GM12872 (cell line): ENCODE results near the gene MIEF2.

Source experiments
- TF ChIP-seq, protein P1 (sequence below): IDR thresholded peaks from 3 replicates; pipeline ENCODE4 v1.5.1; 2011; ENCODE audit warnings: low read depth, mild to moderate bottlenecking, low read length, moderate library complexity; ENCODE audit not compliant: insufficient read depth

The MIEF2 gene

DNA sequence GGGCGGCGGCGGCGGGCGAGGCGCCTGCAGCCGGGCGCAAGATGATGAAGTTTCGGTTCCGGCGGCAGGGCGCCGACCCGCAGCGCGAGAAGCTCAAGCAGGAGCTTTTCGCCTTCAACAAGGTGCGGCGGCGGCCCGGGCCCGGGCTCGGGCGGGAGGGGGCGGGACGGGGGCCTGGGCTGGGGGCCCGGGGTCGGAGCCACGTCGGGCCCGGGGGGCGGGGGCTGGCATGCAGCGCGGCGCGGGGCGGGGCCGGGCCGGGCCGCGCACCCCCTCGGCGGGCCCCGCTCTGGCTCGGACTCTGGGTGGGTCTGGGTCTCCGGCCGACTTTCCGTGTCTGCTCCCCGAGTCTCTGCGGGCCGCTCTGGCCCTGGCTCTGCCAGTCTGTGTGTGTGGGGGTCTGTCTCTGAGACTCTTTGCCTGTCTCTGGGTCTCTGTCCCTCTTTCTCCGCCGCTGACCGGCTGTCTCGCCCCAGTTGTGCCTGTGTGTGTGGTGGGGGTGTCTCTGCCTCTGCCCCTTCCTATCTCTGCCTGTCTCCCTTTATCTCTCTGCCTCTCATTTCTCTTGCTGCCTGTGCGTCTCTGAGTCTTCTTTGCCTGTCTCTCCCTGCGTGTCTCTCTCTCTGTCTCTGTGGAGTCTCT, 34.7 kb upstream of the MIEF2 start:
- TF ChIP-seq, protein P1, sequence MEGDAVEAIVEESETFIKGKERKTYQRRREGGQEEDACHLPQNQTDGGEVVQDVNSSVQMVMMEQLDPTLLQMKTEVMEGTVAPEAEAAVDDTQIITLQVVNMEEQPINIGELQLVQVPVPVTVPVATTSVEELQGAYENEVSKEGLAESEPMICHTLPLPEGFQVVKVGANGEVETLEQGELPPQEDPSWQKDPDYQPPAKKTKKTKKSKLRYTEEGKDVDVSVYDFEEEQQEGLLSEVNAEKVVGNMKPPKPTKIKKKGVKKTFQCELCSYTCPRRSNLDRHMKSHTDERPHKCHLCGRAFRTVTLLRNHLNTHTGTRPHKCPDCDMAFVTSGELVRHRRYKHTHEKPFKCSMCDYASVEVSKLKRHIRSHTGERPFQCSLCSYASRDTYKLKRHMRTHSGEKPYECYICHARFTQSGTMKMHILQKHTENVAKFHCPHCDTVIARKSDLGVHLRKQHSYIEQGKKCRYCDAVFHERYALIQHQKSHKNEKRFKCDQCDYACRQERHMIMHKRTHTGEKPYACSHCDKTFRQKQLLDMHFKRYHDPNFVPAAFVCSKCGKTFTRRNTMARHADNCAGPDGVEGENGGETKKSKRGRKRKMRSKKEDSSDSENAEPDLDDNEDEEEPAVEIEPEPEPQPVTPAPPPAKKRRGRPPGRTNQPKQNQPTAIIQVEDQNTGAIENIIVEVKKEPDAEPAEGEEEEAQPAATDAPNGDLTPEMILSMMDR: no peak

GRCh38 chr17:18226284-18226945, 34.0 kb upstream of the MIEF2 start:
- TF ChIP-seq, protein P1: no peak

- TF ChIP-seq, protein P1: no peak
Measured at GRCh38 chr17:18227635-18228034, 32.8 kb upstream of the MIEF2 start.

DNA sequence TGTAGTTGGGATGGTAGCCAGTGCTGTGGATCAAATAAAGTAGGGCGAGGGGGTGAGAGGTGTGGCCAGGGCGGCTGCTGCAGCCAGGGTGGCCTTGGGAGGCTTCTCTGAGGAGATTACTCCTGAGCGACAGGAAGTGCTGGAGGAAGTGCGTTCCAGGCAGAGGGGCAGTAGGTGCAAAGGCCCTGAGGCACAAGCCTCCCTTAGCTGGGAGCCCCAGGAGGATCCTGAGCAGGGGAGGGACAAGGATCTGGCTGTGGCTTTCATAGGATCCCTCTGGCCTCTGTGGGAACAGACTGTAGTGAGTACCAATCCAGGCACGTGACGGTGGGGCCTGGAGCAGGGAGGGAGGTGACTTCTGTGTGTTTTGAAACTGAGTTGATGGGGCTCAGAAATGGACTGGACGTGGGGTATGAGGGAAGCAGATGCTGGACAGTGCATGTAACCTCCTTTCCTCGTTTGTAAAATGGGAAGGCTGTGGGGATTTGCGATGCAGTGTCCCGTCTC, 32.2 kb upstream of the MIEF2 start:
- TF ChIP-seq, protein P1: no peak

DNA sequence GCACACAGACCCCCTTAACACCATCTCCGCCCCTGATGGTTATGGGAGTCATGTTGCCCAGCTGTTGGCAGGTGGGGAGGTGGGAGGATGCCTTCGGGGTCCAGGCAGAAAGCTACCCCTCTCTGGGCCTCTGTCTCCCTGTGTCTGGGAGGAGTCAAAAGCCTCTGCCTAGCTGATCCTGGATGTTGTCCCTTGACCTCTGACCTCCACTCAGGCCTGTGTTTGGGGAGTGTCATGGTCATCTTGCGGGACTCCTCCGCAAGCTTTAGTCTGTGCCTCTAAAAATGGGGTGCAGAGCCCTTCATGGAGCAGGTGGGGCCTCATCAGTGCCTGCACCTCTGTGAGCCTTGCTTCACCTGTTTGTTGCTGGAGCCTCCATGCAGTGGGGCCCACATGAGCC, 31.2 kb upstream of the MIEF2 start:
- TF ChIP-seq, protein P1: no peak

- TF ChIP-seq, protein P1: no peak
Measured at GRCh38 chr17:18229771-18230170, 30.7 kb upstream of the MIEF2 start.

DNA sequence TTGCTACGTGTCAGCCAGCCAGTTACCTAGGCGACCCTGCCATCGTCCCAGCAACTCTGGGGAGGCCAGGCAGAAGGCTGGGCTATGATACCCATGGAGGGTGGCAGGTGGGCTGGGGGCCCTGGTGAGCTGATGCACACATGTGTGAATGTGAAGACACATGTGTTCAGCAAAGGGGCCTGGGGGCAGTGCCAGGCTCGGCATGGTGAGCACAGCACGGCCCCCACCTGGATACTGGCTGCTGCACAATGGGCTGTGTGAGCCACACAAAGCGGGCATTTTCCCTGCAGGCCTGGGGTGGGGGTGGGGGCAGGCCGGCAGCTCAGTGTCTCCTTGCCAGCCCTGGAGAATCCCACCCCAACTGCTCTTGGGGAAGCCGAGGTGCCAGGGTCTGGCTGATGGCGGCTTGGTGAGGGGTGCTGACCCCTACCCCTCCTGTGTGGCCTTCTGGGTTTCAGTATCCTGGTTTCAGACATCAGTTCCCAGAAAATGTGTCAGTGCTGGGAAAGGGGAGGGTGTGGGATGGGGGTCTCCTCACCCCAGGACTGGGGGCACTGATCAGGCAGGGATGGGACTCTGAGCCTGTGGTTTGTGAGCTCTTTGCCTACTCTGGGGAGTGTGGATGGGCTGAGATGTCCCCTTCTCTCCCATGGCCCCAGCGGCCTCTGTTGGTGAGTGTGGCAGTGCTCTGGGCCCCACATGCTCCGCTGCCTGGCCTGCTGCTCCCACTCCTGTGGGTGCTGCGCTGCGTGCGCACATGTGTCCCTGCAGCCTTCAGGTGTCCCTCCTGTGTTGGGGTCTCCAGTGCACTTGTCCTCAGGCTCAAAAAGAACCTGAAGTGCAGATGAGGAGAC, 29.9 kb upstream of the MIEF2 start:
- TF ChIP-seq, protein P1: no peak
